ENCODE measurements around the gene CDK1. TPM values are rescaled to one million over a fixed set of nuclear protein-coding genes. Genes with fewer than 3 reads are reported as not detected.

CDK1 gene
- total RNA-seq, 1 experiment from 2014 or later, result 78.9 TPM

DNA sequence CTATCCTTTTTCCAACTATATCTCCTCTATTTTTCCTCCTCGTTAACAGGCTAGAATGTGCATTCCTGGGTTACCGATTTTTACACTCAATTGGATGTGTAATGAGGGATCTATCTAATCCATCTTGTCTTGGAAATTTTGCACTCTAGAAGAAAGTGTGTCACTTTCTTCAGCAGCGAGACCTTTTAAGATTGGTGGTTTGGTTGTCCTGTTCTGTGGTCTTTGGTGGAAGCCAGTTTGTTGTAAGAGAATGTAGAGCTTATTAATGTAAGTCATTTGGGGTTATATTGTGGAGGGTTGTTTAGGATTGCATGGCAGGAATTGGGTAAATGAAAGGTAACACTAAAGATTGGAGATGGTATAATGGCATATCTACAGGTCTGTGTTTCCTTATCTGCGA is 16.7 kb downstream of the CDK1 start:
- H3K79me2 ChIP-seq (ENCODE audit: insufficient read depth, low read length), result 0 out of 2 replicates have a peak, but pooled peaks cover 3% of the 10 kb centered on the region

More for the DNA sequence above, 16.7 kb downstream of the CDK1 start:
- Histone ChIP-seq H2BK120ac (ENCODE audit: low read depth, low read length, poor library complexity, severe bottlenecking) (no peak overlapping the region), H3K4ac (ENCODE audit: low read depth, low read length) (no peak overlapping the region), H2BK5ac (ENCODE audit: insufficient read length, low read length) (no peak overlapping the region), H2BK12ac (ENCODE audit: insufficient read length, low read depth, low read length) (no peak overlapping the region), H3K23ac (ENCODE audit: insufficient read length, low read depth, low read length) (no peak overlapping the region), H3K27ac (ENCODE audit: insufficient read length, low read depth, low read length) (no peak overlapping the region), H3K9me3 (ENCODE audit: control insufficient read depth, low read depth, low read length) (no peaks in the 10 kb centered on the region), H3T11ph (ENCODE audit: low read length) (no peak overlapping the region), H4K5ac (ENCODE audit: insufficient read length, low read depth, low read length) (no peak overlapping the region), H3K27me3 (ENCODE audit: insufficient read depth, low read length) (no peaks in the 10 kb centered on the region), H4K20me1 (ENCODE audit: control insufficient read depth, insufficient read depth, insufficient read length) (no peaks in the 10 kb centered on the region), H4K8ac (replicated peaks; ENCODE audit: insufficient read length, low read depth, low read length) (no peak overlapping the region), H2BK15ac (ENCODE audit: low read depth, low read length) (no peak overlapping the region), H3K18ac (ENCODE audit: insufficient read length, low read depth, low read length) (no peak overlapping the region), H2AK5ac (ENCODE audit: insufficient read length, low read length) (no peak overlapping the region), H2AFZ (ENCODE audit: low read length) (no peak overlapping the region), H3K56ac (ENCODE audit: insufficient read length, low read depth, low read length) (no peak overlapping the region), H4K91ac (ENCODE audit: insufficient read length, low read depth, low read length) (no peak overlapping the region), H3K4me1 (ENCODE audit: insufficient read depth, low read length) (no peaks in the 10 kb centered on the region), H3K4me2 (ENCODE audit: insufficient read depth, insufficient read length, low read length) (no peak overlapping the region), H3K23me2 (ENCODE audit: insufficient read length, low read depth, low read length, poor library complexity, severe bottlenecking) (no peaks in the 10 kb centered on the region), H3K9ac (ENCODE audit: extremely low read depth, insufficient read length, low read length) (no peak overlapping the region), H3K14ac (ENCODE audit: insufficient read depth, low read length) (no peak overlapping the region), H2BK20ac (ENCODE audit: low read depth, low read length, poor library complexity, severe bottlenecking) (no peak overlapping the region), H3K79me1 (ENCODE audit: insufficient read depth, low read depth, low read length, poor library complexity, severe bottlenecking) (no peaks in the 10 kb centered on the region)
- no peak for DNase-seq
- TF ChIP-seq, protein P1, sequence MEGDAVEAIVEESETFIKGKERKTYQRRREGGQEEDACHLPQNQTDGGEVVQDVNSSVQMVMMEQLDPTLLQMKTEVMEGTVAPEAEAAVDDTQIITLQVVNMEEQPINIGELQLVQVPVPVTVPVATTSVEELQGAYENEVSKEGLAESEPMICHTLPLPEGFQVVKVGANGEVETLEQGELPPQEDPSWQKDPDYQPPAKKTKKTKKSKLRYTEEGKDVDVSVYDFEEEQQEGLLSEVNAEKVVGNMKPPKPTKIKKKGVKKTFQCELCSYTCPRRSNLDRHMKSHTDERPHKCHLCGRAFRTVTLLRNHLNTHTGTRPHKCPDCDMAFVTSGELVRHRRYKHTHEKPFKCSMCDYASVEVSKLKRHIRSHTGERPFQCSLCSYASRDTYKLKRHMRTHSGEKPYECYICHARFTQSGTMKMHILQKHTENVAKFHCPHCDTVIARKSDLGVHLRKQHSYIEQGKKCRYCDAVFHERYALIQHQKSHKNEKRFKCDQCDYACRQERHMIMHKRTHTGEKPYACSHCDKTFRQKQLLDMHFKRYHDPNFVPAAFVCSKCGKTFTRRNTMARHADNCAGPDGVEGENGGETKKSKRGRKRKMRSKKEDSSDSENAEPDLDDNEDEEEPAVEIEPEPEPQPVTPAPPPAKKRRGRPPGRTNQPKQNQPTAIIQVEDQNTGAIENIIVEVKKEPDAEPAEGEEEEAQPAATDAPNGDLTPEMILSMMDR (conservative IDR thresholded peaks at IDR 0.05), result no peak
- WGBS (ENCODE audit: extremely low coverage, insufficient read length, low lambda C conversion rate), result no CpG with 5 or more reads among the region's 4 CpGs
- Mint-ChIP-seq H3K27ac (peak overlapping the region in 2 of 3 experiments; percentile 4 to 58; a peak in 3 of 7 replicates), H3K4me1 (peaks cover 0 to 5% of the 10 kb centered on the region in 2 experiments; a peak in 3 of 4 replicates), H3K4me3 (no peak overlapping the region), H3K9me3 (no peaks in the 10 kb centered on the region), H3K27me3 (ENCODE audit: low read depth) (no peaks in the 10 kb centered on the region), H3K36me3 (ENCODE audit: insufficient read depth in 1 of 3, low read depth in 3 of 3) (peaks cover 46 to 65% (median 61%) of the 10 kb centered on the region in 3 experiments)
